GM12865 (cell line): Measurements from ENCODE around the gene TPSD1.
"Not testable (repeated sequence)": the region's sequence is repeated elsewhere in the genome, so short reads cannot be mapped to it uniquely, and the experiment has no call there.

Source experiments
- DNase-seq: peaks from one replicate; pipeline ENCODE4 v3.0.0; 2010; ENCODE audit warnings: low read depth
- H3K4me3 ChIP-seq: 2 replicates; pipeline ENCODE4 v1.5.1; 2011; ENCODE audit warnings: mild to moderate bottlenecking, low read depth, low read length, control low read depth
- CTCF ChIP-seq: IDR thresholded peaks from 2 replicates; pipeline ENCODE4 v1.5.1; 2011; ENCODE audit warnings: low read length, control low read depth, low read depth, inconsistent platforms; ENCODE audit not compliant: insufficient read depth; ENCODE audit errors: missing control alignments

The TPSD1 gene

GRCh38 chr16:1245452-1246020 lies 10.3 kb upstream of the TPSD1 start:
- TF ChIP-seq CTCF, result no peak
- no peak for DNase-seq
- H3K4me3 ChIP-seq, result no peak overlapping the region

GRCh38 chr16:1247903-1248537 lies 7.8 kb upstream of the TPSD1 start:
- not testable (repeated sequence) for DNase-seq

GRCh38 chr16:1249031-1249755 lies 6.7 kb upstream of the TPSD1 start:
- not testable (repeated sequence) for H3K4me3 ChIP-seq, DNase-seq

More at GRCh38 chr16:1247903-1248537, 7.8 kb upstream of the TPSD1 start:
- not testable (repeated sequence) for H3K4me3 ChIP-seq

- H3K4me3 ChIP-seq, DNase-seq: not testable (repeated sequence)
Measured at GRCh38 chr16:1253701-1254364, 2.0 kb upstream of the TPSD1 start.

- not testable (repeated sequence) for H3K4me3 ChIP-seq, DNase-seq
Measured at GRCh38 chr16:1254821-1255220, 1.0 kb upstream of the TPSD1 start.

GRCh38 chr16:1256296-1256873 lies 516 bp downstream of the TPSD1 start:
- not testable (repeated sequence) for H3K4me3 ChIP-seq, DNase-seq

- H3K4me3 ChIP-seq, result no peak overlapping the region
- DNase-seq, result no peak
- TF ChIP-seq CTCF, result no peak
Measured at GRCh38 chr16:1256874-1257322, 1.0 kb downstream of the TPSD1 start.

GRCh38 chr16:1257561-1258224 lies 1.8 kb downstream of the TPSD1 start:
- DNase-seq, result no peak
- H3K4me3 ChIP-seq, result no peak overlapping the region
- TF ChIP-seq CTCF, result no peak

GRCh38 chr16:1258225-1258600 lies 2.3 kb downstream of the TPSD1 start:
- DNase-seq, result no peak
- H3K4me3 ChIP-seq, result no peak overlapping the region
- no peak for TF ChIP-seq CTCF
